HG02973 (cell line): ENCODE measurements around the gene AJM1.
"Not testable (repeated sequence)": the region's sequence is repeated elsewhere in the genome, so short reads cannot be mapped to it uniquely, and the experiment has no call there.

Source experiments
- ATAC-seq: cut with Tn5 transposase; IDR thresholded peaks from one replicate; pipeline ENCODE4 v1.9.1; 2021; ENCODE audit warnings: moderate library complexity; ENCODE audit not compliant: unreplicated experiment

AJM1 gene

GRCh38 chr9:136843159-136843800 lies 1.0 kb downstream of the AJM1 start:
- not testable (repeated sequence) for ATAC-seq

- ATAC-seq: not testable (repeated sequence)
Observed at GRCh38 chr9:136843801-136844740, 1.8 kb downstream of the AJM1 start.

- no peak for ATAC-seq
Observed at GRCh38 chr9:136844761-136845464, 2.6 kb downstream of the AJM1 start.

DNA sequence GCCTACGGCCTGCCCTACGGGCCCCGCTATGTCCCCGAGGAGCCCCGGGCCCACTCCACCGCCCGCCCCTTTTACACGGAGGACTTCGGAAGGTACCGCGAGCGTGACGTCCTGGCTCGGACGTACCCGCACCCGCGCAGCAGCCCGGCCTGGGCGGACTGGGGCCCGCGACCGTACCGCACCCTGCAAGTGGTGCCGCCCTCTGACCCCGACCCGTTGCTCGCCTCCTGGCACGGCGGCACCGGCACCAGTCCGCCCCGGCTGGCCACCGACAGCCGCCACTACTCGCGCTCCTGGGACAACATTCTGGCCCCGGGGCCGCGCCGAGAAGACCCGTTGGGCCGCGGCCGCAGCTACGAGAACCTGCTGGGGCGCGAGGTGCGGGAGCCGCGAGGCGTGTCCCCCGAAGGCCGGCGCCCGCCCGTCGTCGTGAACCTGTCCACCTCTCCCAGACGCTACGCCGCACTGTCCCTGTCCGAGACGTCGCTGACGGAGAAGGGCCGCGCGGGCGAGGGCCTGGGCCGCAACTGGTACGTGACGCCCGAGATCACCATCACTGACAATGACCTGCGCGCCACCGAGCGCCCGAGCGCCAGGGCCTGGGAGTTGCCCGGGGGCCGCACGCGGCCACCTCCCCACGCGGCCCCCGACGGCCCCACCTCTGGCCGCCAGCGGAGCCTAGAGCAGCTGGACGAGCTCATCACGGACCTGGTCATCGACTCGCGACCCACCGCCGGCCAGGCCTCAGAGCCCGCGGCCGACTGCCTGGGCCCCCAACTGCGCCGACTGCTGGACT lies 3.4 kb downstream of the AJM1 start:
- no peak for ATAC-seq

- ATAC-seq: no peak
Observed at GRCh38 chr9:136846376-136847087, 4.3 kb downstream of the AJM1 start.

DNA sequence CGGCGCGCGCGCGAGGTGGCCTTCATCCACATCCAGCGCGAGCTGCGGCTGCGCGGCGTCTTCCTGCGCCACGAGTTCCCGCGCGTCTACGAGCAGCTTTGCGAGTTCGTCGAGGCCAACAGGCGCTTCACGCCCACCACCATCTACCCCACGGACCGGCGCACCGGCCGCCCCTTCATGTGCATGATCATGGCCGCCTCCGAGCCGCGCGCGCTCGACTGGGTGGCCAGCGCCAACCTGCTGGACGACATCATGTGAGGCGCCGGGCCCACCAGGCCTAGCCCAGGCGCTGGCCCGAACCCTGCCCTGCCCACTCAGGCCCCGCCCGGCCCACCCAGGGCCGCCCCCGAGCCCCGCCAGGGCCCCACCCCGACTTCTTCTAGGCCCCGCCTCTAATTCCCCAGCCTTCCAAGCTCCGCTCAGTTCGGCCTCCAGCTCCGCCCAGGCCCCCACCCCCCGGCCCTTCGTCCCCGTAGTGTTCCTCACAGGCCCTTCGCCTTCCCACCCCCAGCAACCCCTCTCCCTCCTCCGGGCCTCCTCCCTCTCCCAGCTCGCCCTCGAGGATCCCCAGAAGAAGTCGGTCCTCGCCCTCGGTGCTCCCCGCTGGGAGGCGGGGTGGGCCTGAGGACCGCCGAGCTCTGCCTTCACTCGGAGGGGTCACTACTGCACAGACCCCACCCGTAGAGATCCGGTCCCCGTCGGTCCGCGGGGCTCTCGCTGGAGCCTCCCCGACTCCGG lies 5.0 kb downstream of the AJM1 start:
- no peak for ATAC-seq

- ATAC-seq: no peak
Observed at GRCh38 chr9:136847826-136848392, 5.6 kb downstream of the AJM1 start.

DNA sequence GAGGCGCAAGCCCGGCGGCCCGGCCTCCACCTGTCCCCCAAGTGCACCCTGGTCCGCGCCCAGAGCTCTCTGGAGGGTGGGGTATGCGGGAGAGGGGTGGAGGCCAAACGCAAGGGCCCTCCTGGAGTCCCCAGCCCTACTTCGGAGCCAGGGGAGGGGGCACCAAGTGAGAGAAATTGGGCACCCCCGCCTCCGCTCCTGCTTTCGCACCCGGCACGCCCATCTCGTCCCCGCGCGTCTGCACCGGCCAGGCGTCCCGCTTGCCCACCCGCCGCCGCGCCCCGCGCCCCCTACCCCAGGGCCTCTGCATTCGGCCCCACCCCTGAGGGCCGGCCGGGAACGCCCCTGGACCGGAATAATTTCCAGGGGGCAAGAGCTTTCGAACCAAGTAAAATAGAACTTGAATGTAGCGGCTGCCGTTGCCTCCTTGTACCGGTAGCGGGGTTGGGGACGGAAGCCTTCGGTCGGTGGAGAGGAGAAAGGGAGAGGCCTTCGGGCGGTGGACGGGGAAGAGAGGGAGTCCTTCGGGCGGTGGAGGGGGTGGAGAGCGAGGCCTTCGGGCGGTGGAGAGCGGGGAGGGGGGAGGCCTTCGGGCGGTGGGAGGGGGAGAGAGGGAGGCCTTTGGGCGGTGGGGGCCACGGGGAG lies 6.2 kb downstream of the AJM1 start:
- ATAC-seq: no peak

DNA sequence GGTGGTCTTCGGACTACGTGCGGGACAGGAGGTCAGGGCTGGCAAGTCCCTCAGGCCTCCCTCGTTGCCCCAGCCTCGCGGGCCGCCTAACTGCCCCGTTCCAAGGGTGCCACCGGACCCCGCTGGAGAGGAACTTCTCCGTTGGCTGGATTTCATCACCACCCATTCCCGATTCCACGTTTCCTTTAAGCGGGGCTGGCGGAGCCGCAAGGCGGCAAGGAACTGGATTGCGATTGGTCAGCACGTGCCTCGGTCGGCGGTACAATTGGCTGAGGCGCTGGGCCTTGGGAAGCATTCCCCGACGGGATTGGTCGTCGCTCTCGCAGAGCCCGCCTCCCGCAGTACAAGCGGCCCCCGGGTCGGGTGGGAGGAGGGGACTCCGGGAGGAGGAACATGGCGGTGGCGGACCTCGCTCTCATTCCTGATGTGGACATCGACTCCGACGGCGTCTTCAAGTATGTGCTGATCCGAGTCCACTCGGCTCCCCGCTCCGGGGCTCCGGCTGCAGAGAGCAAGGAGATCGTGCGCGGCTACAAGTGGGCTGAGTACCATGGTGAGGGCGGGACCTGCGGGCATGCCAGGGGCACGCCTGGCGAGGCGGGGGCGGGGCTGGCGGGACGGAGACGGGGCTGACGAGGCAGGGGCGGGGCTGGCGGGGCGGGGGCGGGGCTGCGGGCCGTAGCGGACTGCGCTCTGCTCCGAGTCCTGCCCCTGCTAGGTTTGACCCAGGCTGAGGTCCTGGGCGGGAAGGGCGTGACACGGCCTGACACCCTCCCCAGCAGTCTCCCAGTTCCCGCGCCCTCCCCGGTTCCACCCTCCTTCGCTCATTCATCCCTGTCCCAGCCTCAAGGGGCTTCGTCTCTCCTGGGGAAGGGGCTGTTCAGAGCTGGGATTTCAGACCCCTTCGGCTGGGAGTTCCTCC lies 7.0 kb downstream of the AJM1 start, which contains the start of gene PHPT1:
PHPT1 (plus strand) TSS at position 372 of the 922 bp plus-strand sequence; CDS start at position 394, 22 bp downstream.
- ATAC-seq: peak; percentile 66

GRCh38 chr9:136849960-136850865 lies 7.9 kb downstream of the AJM1 start:
- no peak for ATAC-seq

DNA sequence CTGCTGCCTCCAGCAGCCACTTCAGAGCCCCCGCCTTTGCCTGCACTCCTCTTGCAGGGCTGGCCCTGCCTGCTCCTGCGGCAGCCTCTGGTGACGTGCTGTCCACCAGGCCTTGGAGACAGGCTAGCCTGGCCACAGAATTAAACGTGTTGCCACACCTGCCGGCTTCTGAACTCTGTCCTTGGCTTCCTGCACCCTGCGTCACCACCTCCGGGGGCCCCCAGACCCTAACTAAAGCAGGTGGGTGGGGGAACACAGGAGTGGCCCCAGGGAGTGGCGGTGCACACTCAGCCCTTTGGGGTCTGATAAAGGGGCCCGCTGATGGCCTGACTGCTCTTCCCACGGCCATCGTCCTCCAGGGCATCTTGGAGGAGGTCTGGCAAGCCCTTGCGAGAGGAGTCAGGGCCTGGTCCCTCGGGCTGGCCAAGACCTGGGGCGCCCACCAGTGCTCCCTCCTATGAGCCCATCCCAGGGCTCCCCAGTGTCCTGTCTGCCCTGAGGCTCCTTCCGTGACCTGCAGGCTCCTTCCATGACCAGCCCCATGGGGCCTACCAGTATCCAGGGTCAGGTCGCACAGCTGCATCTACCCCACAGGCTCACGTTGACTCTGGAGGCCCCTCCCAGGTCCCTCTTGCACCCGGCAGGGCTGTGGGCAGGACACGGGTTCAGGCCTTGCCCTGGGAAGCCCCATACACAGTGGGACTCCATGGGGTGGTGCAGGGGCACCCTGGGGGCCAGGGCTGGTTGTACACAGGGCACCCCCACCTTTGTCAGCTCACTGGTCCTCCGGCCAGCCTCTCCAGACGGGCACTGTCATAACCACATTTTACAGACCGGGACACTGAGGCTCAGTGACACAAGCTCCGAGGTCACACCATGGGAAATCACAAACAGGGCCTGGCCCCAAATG lies 8.8 kb downstream of the AJM1 start:
- ATAC-seq: no peak

DNA sequence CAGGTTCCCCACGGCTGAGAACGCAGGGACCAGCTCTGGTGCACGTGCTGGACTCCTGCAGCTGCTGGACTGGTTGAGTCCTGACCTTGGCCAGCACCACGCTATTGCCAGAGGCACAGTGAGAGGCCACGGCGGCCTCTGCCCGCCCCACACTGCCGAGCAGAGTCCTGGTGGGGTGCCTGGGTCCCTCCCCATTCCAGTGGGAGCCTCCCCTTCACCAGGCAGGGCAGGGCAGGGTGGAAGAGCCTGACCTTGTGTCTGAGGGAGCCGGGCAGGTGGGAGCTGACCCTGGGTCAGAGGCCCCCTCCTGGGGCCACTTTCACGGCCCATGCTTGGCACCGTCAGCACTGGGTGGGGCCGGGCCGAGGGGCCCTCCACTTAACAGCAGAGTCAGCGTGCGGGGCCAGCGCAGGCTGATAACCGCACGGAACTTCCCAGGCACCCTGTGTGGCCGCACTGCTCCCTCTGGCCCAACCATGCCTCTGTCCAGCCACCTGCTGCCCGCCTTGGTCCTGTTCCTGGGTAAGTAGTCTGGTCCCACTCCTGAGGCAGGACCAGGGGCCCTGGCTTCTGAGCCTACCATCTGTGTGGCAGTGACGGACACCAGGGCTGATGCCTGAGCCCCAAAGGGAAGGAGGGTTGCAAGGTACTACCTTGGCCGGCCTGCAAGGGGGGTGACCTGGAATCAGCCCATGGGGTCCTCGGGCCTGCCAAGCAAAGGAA lies 9.8 kb downstream of the AJM1 start, which contains the start of gene MAMDC4:
MAMDC4 (plus strand) TSS at position 406 of the 723 bp plus-strand sequence; CDS start at position 477, 71 bp downstream.
- ATAC-seq: no peak

DNA sequence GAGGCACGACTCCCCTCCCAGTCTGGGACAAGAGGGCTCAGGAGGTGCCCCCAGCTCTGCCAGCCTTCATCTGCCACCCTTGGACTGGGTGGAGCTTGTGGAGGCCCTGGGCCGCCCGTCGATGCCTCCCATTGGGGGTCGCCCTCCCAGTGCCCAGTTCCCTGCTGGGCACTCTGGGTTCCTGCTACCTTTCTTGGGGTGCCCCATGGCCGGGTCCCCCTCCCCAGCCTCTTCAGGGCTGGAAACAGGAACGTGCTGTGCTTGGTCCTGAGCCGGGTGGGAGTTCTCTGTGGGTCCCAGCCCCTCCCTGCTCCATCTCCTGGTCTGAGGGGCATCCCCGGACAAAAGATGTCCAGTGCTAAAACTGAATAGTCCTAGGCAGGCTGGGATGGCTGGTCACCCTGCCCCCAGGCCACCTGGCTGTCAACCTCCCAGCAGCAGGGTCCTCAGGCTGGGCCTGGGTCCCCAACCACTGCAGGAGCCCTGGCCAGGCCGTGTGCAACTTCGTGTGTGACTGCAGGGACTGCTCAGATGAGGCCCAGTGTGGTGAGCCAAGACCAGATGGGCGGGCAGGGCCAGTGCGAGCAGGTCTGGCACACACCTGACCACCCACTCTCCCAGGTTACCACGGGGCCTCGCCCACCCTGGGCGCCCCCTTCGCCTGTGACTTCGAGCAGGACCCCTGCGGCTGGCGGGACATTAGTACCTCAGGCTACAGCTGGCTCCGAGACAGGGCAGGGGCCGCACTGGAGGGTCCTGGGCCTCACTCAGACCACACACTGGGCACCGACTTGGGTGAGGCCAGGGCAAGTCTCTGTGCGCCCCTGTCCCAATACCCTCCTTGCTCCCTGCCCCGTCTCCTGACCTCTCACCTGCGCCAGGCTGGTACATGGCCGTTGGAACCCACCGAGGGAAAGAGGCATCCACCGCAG lies 10.7 kb downstream of the AJM1 start:
- ATAC-seq: no peak
